Coronary artery (tissue), 2 donors: Measurements from ENCODE around the gene ACAD8.
"Not testable (repeated sequence)": the region's sequence is repeated elsewhere in the genome, so short reads cannot be mapped to it uniquely, and the experiment has no call there.

ENCODE experiments used
- DNase-seq: peaks from one replicate; pipeline ENCODE4 v3.0.0-alpha.2; 2017; ENCODE audit warnings: low spot score
- H3K27ac ChIP-seq, 2 donors: fragments of 200-600 bp; sonication (generic); one replicate each; pipeline ENCODE4 v1.5.1; 2016 to 2019
- H3K4me3 ChIP-seq: fragments of 200-600 bp; sonication (generic); 2 replicates; pipeline ENCODE4 v1.5.1; 2016; ENCODE audit warnings: mild to moderate bottlenecking, moderate library complexity
- TF ChIP-seq, protein P1 (sequence below): fragments of 200-600 bp; sonication (generic); IDR thresholded peaks from one replicate; pipeline ENCODE4 v1.5.1; 2019; ENCODE audit warnings: antibody characterized with exemption

The ACAD8 gene

DNA sequence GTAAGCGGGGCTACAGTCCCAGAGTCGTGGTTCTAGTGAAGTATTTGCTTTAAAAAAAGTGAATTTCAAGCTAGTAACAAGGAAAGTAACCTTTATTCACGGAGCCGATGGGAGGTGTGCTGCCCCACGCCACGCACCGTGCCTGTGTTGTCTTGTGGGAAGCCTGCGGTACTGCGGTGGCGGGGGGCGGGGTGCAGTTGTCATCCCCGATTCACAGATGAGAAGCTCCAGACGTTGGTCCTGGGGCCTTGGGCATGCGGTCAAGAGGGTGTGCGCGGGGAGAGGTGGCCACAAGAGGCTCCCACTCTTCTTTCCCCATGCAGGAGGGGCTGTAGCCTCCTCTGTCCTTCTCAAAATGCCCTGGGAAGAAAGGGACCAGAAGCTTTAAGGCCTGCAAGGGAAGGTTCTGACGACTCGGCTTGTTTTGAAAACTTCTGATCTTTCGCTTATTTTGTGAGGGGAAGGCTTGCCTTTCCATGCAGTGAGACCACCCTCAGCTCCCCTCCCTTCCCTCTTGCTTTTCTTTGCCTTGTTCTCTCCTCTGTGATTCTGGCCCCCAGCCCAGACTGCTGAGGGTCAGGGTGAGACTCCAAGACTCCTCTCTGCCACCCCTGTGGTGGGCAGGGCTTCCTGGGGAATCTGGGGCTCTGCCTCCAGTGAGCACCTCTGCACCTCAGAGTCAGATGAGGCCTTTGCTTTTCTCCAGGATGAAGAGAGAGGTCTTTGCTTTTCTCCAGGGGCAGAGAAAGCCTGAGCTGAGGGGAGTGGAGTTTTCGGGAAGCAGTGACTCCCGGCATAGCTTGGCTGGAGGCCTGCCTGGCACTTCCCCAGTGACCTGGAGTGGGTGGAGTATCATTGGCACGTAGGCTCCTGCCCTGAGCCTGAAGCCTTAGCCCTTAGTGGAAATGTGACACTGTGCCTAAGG is 29.0 kb downstream of the ACAD8 start:
- no peak for DNase-seq

DNA sequence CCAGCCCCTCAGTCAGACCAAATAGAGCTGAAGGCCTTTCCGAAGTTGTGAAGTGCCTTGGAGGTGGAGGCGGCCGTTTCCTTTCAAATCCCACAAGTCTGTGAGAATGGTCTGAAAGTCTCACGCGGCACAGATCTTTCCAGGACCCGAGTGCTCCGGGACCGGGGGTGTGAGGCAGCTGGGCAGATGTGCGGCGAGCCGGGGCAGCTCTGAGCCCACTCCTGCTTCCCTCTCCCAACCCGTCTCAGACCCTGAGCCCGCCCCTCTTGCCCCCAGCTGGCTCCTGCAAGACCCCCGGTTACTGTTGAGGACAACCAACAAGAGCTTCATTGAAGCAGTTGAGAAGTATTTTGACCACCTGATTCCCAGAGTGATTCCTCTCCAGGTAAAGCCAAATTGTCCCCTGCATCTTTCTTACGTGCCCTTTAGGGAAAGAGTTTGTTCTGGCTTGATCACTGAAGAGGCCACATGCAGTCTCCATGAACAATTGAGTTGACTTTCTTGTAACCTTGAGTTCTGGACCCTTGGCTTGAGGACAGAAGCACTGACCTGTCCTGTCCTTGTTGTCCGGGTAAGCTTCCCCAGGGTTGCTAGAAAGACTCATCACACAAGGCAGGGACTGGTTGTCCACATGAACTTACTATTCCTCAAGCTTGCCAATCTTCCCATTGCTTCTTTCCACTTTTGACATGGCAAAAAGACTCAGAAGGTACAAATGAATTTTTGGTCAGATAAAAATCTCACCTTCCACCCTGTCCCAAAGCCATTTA is 30.3 kb downstream of the ACAD8 start:
- H3K4me3 ChIP-seq = no peak overlapping the region
- DNase-seq = no peak
- TF ChIP-seq, protein P1, sequence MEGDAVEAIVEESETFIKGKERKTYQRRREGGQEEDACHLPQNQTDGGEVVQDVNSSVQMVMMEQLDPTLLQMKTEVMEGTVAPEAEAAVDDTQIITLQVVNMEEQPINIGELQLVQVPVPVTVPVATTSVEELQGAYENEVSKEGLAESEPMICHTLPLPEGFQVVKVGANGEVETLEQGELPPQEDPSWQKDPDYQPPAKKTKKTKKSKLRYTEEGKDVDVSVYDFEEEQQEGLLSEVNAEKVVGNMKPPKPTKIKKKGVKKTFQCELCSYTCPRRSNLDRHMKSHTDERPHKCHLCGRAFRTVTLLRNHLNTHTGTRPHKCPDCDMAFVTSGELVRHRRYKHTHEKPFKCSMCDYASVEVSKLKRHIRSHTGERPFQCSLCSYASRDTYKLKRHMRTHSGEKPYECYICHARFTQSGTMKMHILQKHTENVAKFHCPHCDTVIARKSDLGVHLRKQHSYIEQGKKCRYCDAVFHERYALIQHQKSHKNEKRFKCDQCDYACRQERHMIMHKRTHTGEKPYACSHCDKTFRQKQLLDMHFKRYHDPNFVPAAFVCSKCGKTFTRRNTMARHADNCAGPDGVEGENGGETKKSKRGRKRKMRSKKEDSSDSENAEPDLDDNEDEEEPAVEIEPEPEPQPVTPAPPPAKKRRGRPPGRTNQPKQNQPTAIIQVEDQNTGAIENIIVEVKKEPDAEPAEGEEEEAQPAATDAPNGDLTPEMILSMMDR = no peak

More for the DNA sequence above, 29.0 kb downstream of the ACAD8 start:
- Histone ChIP-seq H3K27ac (no peak overlapping the region), H3K4me3 (no peak overlapping the region)
- TF ChIP-seq, protein P1 = no peak

DNA sequence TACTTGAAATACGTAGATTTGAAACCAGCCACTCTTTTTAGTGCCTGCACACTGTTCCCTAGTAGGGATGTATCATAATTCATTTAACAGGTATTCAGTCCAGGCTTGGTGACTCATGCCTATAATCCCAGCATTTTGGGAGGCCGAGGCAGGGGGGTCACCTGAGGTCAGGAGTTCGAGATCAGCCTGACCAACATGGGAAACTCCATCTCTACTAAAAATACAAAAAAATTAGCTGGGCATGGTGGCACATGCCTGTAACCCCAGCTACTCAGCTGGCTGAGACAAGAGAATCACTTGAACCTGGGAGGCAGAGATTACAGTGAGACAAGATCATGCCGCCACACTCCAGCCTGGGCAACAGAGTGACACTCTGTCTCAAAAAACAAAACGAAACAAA is 31.0 kb downstream of the ACAD8 start:
- H3K27ac ChIP-seq, H3K4me3 ChIP-seq, DNase-seq: not testable (repeated sequence)

More for the DNA sequence above, 30.3 kb downstream of the ACAD8 start:
- H3K27ac ChIP-seq = no peak overlapping the region

DNA sequence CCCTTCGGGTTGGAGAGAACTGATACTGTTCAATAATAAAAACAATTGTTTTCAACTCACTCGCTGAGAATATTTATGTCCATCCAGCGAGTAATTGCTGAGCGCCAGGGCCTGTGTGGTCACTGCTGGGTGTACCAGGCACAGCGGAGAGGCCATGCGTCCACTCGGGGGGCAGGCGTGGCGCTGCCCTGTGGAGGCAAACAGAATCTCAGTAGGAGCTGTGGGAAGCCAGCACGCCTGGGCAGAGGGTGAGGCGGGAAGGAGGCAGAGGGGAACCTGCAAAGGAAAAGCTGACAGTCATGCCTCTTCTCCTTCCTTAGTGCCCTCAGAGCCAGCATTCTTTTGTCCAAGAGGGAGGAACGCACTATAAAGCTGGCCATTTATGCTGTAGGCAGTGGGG is 34.2 kb downstream of the ACAD8 start:
- no peak overlapping the region for H3K27ac ChIP-seq
- DNase-seq = no peak
- TF ChIP-seq, protein P1 = no peak
- H3K4me3 ChIP-seq = no peak overlapping the region

DNA sequence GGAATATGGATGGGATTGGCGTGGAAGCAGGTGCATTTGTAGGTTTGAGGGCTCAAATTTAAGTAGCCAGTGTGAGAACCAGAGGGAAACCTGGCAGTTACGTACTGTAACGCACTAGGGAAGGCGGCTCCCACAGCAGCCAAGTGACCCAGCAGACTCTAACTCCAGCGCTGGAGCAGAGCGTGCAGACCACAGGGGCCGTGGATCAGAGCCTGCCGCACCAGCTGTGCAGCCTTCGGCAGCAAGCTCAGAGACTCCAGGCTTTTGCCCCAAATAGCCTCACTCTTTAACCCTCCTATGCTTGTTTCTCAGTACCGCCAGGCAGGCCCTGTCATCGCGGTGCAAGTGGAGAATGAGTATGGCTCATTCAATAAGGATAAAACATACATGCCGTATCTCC is 35.1 kb downstream of the ACAD8 start:
- Histone ChIP-seq H3K4me3 (no peak overlapping the region), H3K27ac (no peak overlapping the region)
- no peak for DNase-seq
- TF ChIP-seq, protein P1 = no peak

DNA sequence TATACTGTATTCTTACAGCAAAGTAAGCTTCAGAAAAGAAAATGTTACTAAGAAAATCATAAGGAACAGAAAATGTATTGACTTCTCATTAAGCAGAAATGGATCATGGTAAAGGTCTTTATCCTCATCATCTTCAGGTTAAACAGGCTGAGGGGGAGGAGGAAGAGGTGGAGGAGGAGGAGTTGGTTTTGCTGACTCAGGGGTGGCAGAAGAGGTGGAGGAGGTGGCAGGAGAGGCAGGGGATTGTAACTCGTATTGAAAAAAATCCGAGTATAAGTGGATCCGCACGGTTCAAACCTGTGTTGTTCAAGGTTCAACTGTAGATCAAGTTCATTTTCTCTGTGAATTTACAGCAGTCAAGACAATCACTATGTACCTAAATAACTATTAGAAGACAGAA is 35.8 kb downstream of the ACAD8 start:
- H3K4me3 ChIP-seq = no peak overlapping the region
- TF ChIP-seq, protein P1 = no peak
- H3K27ac ChIP-seq = no peak overlapping the region
- DNase-seq = no peak

DNA sequence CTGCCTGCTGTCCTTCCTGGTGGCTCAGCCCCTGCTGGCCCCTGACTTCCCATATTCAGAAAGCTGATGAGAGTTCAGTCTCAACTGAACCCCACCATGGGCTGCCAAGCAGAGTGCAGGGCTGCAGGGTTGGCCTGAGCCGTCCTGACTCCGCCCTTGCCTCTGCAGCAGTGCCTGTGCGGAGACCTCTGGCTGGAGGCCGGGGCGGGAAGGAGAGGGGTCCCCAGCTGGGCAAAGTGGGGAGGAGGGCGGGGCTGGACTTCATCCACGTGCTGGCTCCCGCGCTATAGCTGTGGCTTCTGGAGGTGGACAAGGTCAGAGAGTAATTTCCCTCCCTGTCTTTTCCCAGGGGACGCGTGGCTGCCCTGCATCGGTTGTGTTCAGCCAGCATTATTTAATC is 36.4 kb downstream of the ACAD8 start:
- Histone ChIP-seq H3K4me3 (peak overlapping the region; percentile 30), H3K27ac (no peak overlapping the region)
- DNase-seq = no peak
- TF ChIP-seq, protein P1 = no peak
